SK-N-SH (cell line): Measurements from ENCODE around the gene PGGHG. TPM values are rescaled to one million over a fixed set of nuclear protein-coding genes. Genes with fewer than 3 reads are reported as not detected.

ENCODE experiments used
- CTCF ChIA-PET: fragments of 300-600, 350-600 bp; formaldehyde crosslinking; extraction: SDS; loops from one replicate; lab custom pipeline; 2021; lab: Yijun Ruan, JAX
- POLR2A ChIA-PET: fragments of 350-600 bp; sonication (Branson Sonifier 250); formaldehyde crosslinking; extraction: SDS; loops from one replicate; lab custom pipeline; 2020; ENCODE audit warnings: antibody characterized with exemption, inconsistent platforms; lab: Yijun Ruan, JAX
- DNase-seq: peaks from one replicate; pipeline ENCODE4 v3.0.0; 2012
- H2AFZ ChIP-seq: fragments of 200-600 bp; sonication (generic); 2 replicates; pipeline ENCODE4 v1.8.1; 2016; ENCODE audit warnings: antibody characterized with exemption, mild to moderate bottlenecking, low read depth
- H3F3A ChIP-seq: fragments of 200-600 bp; sonication (generic); replicated peaks from 2 replicates; pipeline ENCODE3; 2016; ENCODE audit warnings: antibody characterized with exemption, mild to moderate bottlenecking; ENCODE audit not compliant: insufficient read depth
- H3K27ac ChIP-seq, 2 experiments: fragments of 200-500 bp in 1 of 2; fragments of 200-600 bp in 1 of 2; sonication (Bioruptor generic) in 1 of 2; sonication (generic), shearing (Covaris generic) in 1 of 2; 2 replicates each; pipeline versions ENCODE4 v1.5.1 to v1.6.1; 2014 to 2016; ENCODE audit warnings: low read depth in 2 of 2, inconsistent platforms in 1 of 2, low read length in 1 of 2, mild to moderate bottlenecking in 1 of 2, mixed read lengths in 1 of 2
- H3K27me3 ChIP-seq: fragments of 200-600 bp; sonication (generic), shearing (Covaris generic); 2 replicates; pipeline ENCODE4 v1.6.1; 2016; ENCODE audit warnings: mixed run types; ENCODE audit not compliant: insufficient read depth
- H3K36me3 ChIP-seq, 2 experiments: fragments of 200-500 bp in 1 of 2; fragments of 200-600 bp in 1 of 2; sonication (Bioruptor generic) in 1 of 2; sonication (generic) in 1 of 2; replicated peaks in 1 of 2; 2 replicates each; pipeline versions ENCODE3 to v1.5.1; 2014 to 2016; ENCODE audit warnings: low read length in 1 of 2, mild to moderate bottlenecking in 1 of 2; ENCODE audit not compliant: insufficient read depth in 2 of 2, control insufficient read depth in 1 of 2
- H3K4me1 ChIP-seq, 2 experiments: fragments of 200-500 bp in 1 of 2; fragments of 200-600 bp in 1 of 2; sonication (Bioruptor generic) in 1 of 2; sonication (generic), shearing (Covaris generic) in 1 of 2; 2 replicates each; pipeline versions ENCODE4 v1.5.1 to v1.6.1; 2014 to 2016; ENCODE audit warnings: low read depth in 1 of 2, low read length in 1 of 2, mixed run types in 1 of 2; ENCODE audit not compliant: insufficient read depth in 2 of 2, control insufficient read depth in 1 of 2
- H3K4me2 ChIP-seq: fragments of 200-600 bp; sonication (generic), shearing (Covaris generic); 2 replicates; pipeline ENCODE4 v1.6.1; 2017; ENCODE audit warnings: mixed run types
- H3K4me3 ChIP-seq, 2 experiments: fragments of 200-500 bp in 1 of 2; fragments of 200-600 bp in 1 of 2; sonication (Bioruptor generic) in 1 of 2; sonication (generic), shearing (Covaris generic) in 1 of 2; 2 replicates each; pipeline versions ENCODE4 v1.5.1 to v1.8.1; 2014 to 2016; ENCODE audit warnings: low read depth in 2 of 2, inconsistent platforms in 1 of 2, low read length in 1 of 2, mild to moderate bottlenecking in 1 of 2, mixed read lengths in 1 of 2, moderate library complexity in 1 of 2
- H3K79me2 ChIP-seq: fragments of 200-600 bp; sonication (generic); 2 replicates; pipeline ENCODE4 v1.8.1; 2017; ENCODE audit warnings: mild to moderate bottlenecking; ENCODE audit not compliant: insufficient read depth
- H3K9ac ChIP-seq: fragments of 200-600 bp; sonication (generic); 2 replicates; pipeline ENCODE4 v1.6.1; 2017; ENCODE audit warnings: mixed run types
- H3K9me2 ChIP-seq: fragments of 200-600 bp; sonication (generic); 2 replicates; pipeline ENCODE4 v1.6.1; 2017; ENCODE audit warnings: mixed run types
- H3K9me3 ChIP-seq: fragments of 200-600 bp; sonication (generic); 2 replicates; pipeline ENCODE4 v1.6.1; 2017; ENCODE audit warnings: mixed run types, mild to moderate bottlenecking, moderate library complexity
- H4K20me1 ChIP-seq: fragments of 200-600 bp; sonication (generic); 2 replicates; pipeline ENCODE4 v1.6.1; 2017; ENCODE audit warnings: mild to moderate bottlenecking, mixed run types; ENCODE audit not compliant: insufficient read depth
- MXI1 ChIP-seq: IDR thresholded peaks from 2 replicates; pipeline ENCODE4 v1.6.1; 2012; ENCODE audit warnings: mild to moderate bottlenecking, low read depth, low read length, improper control_type of control experiment
- RFX5 ChIP-seq: IDR thresholded peaks from 2 replicates; pipeline ENCODE4 v1.6.1; 2012; ENCODE audit warnings: mild to moderate bottlenecking, improper control_type of control experiment, low read length
- WGBS: methylation state at CpG from one replicate; pipeline ENCODE4 v1.1.6; 2017; ENCODE audit warnings: low lambda C conversion rate; 5-methylcytosine and 5-hydroxymethylcytosine counted together
- polyA plus RNA-seq, 3 experiments: library from polyadenylated mRNA; depleted of rRNA; stranded (reverse); fragments of >200 nt; gene quantifications; 2 replicates each; pipeline ENCODE4 v1.2.3, GENCODE V29; 2012
- small RNA-seq, 7 experiments: library from RNA; depleted of rRNA; stranded (forward); fragments of <200 nt; gene quantifications; one replicate each; pipeline ENCODE3, GENCODE V24; 2012
- TF ChIP-seq, protein P1 (sequence below): IDR thresholded peaks from 2 replicates; pipeline ENCODE4 v1.4.0; 2012; ENCODE audit warnings: low read depth
- TF ChIP-seq, protein P2 (sequence below): IDR thresholded peaks from 2 replicates; pipeline ENCODE4 v1.4.0; 2012; ENCODE audit warnings: low read depth, borderline replicate concordance

The PGGHG gene
- polyA plus RNA-seq, 1 of the 3 experiments (the other 2 are of a cell fraction): 19.9 TPM

DNA sequence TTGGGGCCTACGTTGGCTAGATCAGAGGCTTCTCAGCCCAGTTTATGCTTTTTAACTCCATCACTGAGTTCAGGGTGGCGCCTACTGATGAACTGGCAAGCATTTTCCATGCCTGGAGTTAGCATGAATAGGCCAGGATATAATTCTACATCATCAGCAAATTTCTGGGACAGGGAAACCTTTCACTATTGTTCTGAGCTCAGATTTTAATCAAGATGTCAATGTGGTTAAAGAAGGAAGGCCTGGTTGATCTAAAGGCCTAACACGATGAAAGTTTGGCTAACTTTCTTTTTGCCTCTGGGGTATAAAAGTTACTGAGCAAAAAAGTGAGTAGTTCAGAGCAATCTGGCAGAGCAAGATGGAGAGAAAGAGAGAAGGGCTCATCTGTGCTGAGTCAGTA lies 53.4 kb downstream of the PGGHG start (continued):
- TF ChIP-seq, protein P1, sequence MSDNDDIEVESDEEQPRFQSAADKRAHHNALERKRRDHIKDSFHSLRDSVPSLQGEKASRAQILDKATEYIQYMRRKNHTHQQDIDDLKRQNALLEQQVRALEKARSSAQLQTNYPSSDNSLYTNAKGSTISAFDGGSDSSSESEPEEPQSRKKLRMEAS: no peak
- TF ChIP-seq RFX5: no peak
- no peak for TF ChIP-seq MXI1

DNA sequence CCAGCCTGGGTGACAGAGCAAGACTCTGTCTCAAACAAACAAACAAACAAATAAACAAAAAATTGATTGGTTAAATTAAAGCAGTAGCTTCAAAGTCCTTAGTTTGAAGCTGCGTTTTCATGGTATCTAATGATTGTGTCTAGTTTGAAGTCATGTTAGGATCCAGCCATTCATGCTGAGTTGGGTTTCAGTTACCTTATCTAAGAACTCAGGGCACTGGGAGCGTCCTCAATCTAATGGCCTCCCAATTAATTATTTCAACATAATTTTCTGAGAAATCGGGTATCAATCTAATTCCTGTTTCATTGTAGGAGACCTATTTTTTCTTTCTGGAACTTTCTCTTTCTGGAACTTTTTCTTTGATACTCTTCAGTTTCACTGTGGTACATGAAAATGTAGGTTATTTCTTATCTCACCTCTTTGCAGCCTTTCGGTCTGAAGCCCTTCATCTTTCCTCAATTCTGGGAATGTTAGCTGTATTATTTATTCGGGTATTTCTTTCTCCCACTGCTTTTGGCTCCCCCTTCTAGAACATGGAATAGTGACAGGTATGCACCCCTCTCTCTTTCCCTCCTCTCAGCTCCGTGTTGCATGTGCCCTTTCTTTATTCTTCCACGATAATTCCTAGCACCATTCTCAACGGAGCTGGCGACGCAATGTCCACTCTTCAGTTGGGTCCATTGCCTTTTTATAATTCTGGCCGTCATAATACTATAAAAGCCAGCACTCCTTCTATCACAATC lies 56.1 kb downstream of the PGGHG start:
- H3K9ac ChIP-seq: no peak overlapping the region
- ChIA-PET POLR2A (no interaction called here), CTCF (interaction anchor here (1.2 to 1.8 kb wide), 4 partner anchors 10 to 35 kb away, joined by 3 to 5 read pairs (median 4); no protein-coding TSS in a partner anchor)
- no peak overlapping the region for H3K4me3 ChIP-seq
- WGBS: 63% methylated on average over 11 of the region's 11 CpGs
- H3K27ac ChIP-seq: no peak overlapping the region
- no peaks in the 10 kb centered on the region; the same call in 1 of the 2 replicates for H3K9me2 ChIP-seq
- H3K27me3 ChIP-seq: no peaks in the 10 kb centered on the region; the same call in 1 of the 2 replicates
- DNase-seq: no peak
- no peak overlapping the region for H3K4me2 ChIP-seq
- no peak overlapping the region for H2AFZ ChIP-seq
- H3K36me3 ChIP-seq: no peaks in the 10 kb centered on the region
- no peaks in the 10 kb centered on the region for H4K20me1 ChIP-seq
- no peaks in the 10 kb centered on the region for H3K79me2 ChIP-seq
- H3K9me3 ChIP-seq: no peaks in the 10 kb centered on the region
- H3K4me1 ChIP-seq: no peaks in the 10 kb centered on the region
- H3F3A ChIP-seq: no peaks in the 10 kb centered on the region
- TF ChIP-seq, protein P1: no peak
- TF ChIP-seq, protein P2, sequence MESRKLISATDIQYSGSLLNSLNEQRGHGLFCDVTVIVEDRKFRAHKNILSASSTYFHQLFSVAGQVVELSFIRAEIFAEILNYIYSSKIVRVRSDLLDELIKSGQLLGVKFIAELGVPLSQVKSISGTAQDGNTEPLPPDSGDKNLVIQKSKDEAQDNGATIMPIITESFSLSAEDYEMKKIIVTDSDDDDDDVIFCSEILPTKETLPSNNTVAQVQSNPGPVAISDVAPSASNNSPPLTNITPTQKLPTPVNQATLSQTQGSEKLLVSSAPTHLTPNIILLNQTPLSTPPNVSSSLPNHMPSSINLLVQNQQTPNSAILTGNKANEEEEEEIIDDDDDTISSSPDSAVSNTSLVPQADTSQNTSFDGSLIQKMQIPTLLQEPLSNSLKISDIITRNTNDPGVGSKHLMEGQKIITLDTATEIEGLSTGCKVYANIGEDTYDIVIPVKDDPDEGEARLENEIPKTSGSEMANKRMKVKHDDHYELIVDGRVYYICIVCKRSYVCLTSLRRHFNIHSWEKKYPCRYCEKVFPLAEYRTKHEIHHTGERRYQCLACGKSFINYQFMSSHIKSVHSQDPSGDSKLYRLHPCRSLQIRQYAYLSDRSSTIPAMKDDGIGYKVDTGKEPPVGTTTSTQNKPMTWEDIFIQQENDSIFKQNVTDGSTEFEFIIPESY: no peak
- TF ChIP-seq, all 33 proteins: peak for 0

Small RNA genes lying within 50 kb of the gene (small RNA-seq; reads per million reads assigned to genes)
- 0 reads per million in 7 experiments for gene AC136475.6

Other genes with a start within 250 kb of the PGGHG start
- not detected in 2 replicates for gene SCGB1C1, start 96.0 kb upstream of the PGGHG start, polyA plus RNA-seq (2012; rRNA removed)
- 56.9 and 67.5 TPM in 2 replicates for gene BET1L, start 81.7 kb upstream of the PGGHG start, polyA plus RNA-seq (2012; rRNA removed)
- gene RIC8A, start 81.4 kb upstream of the PGGHG start, polyA plus RNA-seq (2012; rRNA removed): 115 and 127 TPM in 2 replicates
- gene SIRT3, start 52.8 kb upstream of the PGGHG start, polyA plus RNA-seq (2012; rRNA removed): 34.4 and 40.1 TPM in 2 replicates
- gene PSMD13, start 52.1 kb upstream of the PGGHG start, polyA plus RNA-seq (2012; rRNA removed): 196 and 227 TPM in 2 replicates
- gene NLRP6, start 10.7 kb upstream of the PGGHG start, polyA plus RNA-seq (2012; rRNA removed): not detected in 2 replicates
- not detected in 2 replicates for gene IFITM5, start 10.4 kb downstream of the PGGHG start, polyA plus RNA-seq (2012; rRNA removed)
- 398 and 518 TPM in 2 replicates for gene IFITM2, start 18.7 kb downstream of the PGGHG start, polyA plus RNA-seq (2012; rRNA removed)
- gene IFITM1, start 24.9 kb downstream of the PGGHG start, polyA plus RNA-seq (2012; rRNA removed): 15.3 and 19.4 TPM in 2 replicates
- 229 and 326 TPM in 2 replicates for gene IFITM3, start 31.7 kb downstream of the PGGHG start, polyA plus RNA-seq (2012; rRNA removed)
- 58.6 and 66.7 TPM in 2 replicates for gene B4GALNT4, start 80.4 kb downstream of the PGGHG start, polyA plus RNA-seq (2012; rRNA removed)
- gene PKP3, start 105.1 kb downstream of the PGGHG start, polyA plus RNA-seq (2012; rRNA removed): 1.4 and 2.4 TPM in 2 replicates
- gene SIGIRR, start 125.9 kb downstream of the PGGHG start, polyA plus RNA-seq (2012; rRNA removed): 22.4 and 32.5 TPM in 2 replicates
- gene ANO9, start 152.9 kb downstream of the PGGHG start, polyA plus RNA-seq (2012; rRNA removed): 0.06 and 0.12 TPM in 2 replicates
- gene PTDSS2, start 161.2 kb downstream of the PGGHG start, polyA plus RNA-seq (2012; rRNA removed): 25.6 and 28.6 TPM in 2 replicates
- gene RNH1, start 218.1 kb downstream of the PGGHG start, polyA plus RNA-seq (2012; rRNA removed): 135 and 147 TPM in 2 replicates
- gene HRAS, start 246.4 kb downstream of the PGGHG start, polyA plus RNA-seq (2012; rRNA removed): 138 and 217 TPM in 2 replicates
- gene LRRC56, start 248.4 kb downstream of the PGGHG start, polyA plus RNA-seq (2012; rRNA removed): 1.2 and 1.4 TPM in 2 replicates